H1 (cell line): ENCODE data around the gene TSPAN1. TPM values are rescaled to one million over a fixed set of nuclear protein-coding genes. Genes with fewer than 3 reads are reported as not detected.

Source experiments
- CTCF ChIA-PET: fragments of 300-600 bp; sonication (Branson Sonifier 250); formaldehyde crosslinking; loops from one replicate; lab custom pipeline; 2021; ENCODE audit not compliant: partially characterized antibody; lab: Charles Lee
- POLR2A ChIA-PET: fragments of 300-600 bp; sonication (Branson Sonifier 250); formaldehyde crosslinking; loops from one replicate; lab custom pipeline; 2021; ENCODE audit warnings: inconsistent platforms; ENCODE audit not compliant: partially characterized antibody; lab: Charles Lee
- DNase-seq, 2 experiments: peaks; one replicate each; pipeline versions ENCODE4 v3.0.0 to v3.0.0-alpha.2; 2010 to 2022; ENCODE audit warnings: low spot score in 2 of 2, low read depth in 1 of 2, mixed read lengths in 1 of 2
- FAIRE-seq: peaks from 2 replicates; lab custom pipeline; 2011; peaks lifted over from hg19 to GRCh38; lab: Jason Lieb, UNC
- H2AFZ ChIP-seq: 2 replicates; pipeline ENCODE4 v1.8.1; 2012; ENCODE audit warnings: low read length, inconsistent platforms
- H2AK5ac ChIP-seq: 2 replicates; pipeline ENCODE4 v1.6.1; 2013; ENCODE audit warnings: low read depth, low read length
- H2BK120ac ChIP-seq: replicated peaks from 2 replicates; pipeline ENCODE3; 2013; ENCODE audit warnings: low read depth, low read length, inconsistent platforms
- H2BK12ac ChIP-seq: 2 replicates; pipeline ENCODE4 v1.6.1; 2013; ENCODE audit warnings: low read depth, low read length
- H2BK15ac ChIP-seq: 2 replicates; pipeline ENCODE4 v1.6.1; 2013; ENCODE audit warnings: low read length
- H2BK20ac ChIP-seq: 2 replicates; pipeline ENCODE4 v1.6.1; 2013; ENCODE audit warnings: low read length
- H2BK5ac ChIP-seq: 2 replicates; pipeline ENCODE4 v1.6.1; 2013; ENCODE audit warnings: low read depth, low read length
- H3K14ac ChIP-seq: 2 replicates; pipeline ENCODE4 v1.6.1; 2013; ENCODE audit warnings: inconsistent platforms; ENCODE audit not compliant: insufficient read length
- H3K18ac ChIP-seq: 2 replicates; pipeline ENCODE4 v1.6.1; 2013; ENCODE audit warnings: low read length; ENCODE audit errors: extremely low read depth
- H3K23ac ChIP-seq: 2 replicates; pipeline ENCODE4 v1.6.1; 2013; ENCODE audit warnings: inconsistent platforms; ENCODE audit not compliant: insufficient read length
- H3K23me2 ChIP-seq: 2 replicates; pipeline ENCODE4 v1.6.1; 2013; ENCODE audit warnings: low read depth, low read length
- H3K27ac ChIP-seq: 2 replicates; pipeline ENCODE4 v1.6.1; 2011; ENCODE audit warnings: low read depth, low read length, inconsistent platforms
- H3K27me3 ChIP-seq, 4 experiments: replicated peaks in 1 of 4; 1 replicate in 1 of 4; 2 replicates in 3 of 4; pipeline versions ENCODE4 v1.6.1 to v1.8.1; 2011 to 2013; ENCODE audit warnings: low read length in 3 of 4, mild to moderate bottlenecking in 3 of 4, inconsistent platforms in 2 of 4, mixed read lengths in 2 of 4, moderate library complexity in 1 of 4; ENCODE audit not compliant: control insufficient read depth in 3 of 4, insufficient read depth in 3 of 4; ENCODE audit errors: extremely low read depth in 1 of 4
- H3K36me3 ChIP-seq, 4 experiments: 2 replicates each; pipeline versions ENCODE4 v1.6.1 to v1.8.1; 2011 to 2013; ENCODE audit warnings: mild to moderate bottlenecking in 4 of 4, low read length in 3 of 4, moderate library complexity in 2 of 4, control low read depth in 1 of 4, inconsistent platforms in 1 of 4; ENCODE audit not compliant: insufficient read depth in 4 of 4, control insufficient read depth in 2 of 4
- H3K4ac ChIP-seq: replicated peaks from 2 replicates; pipeline ENCODE3; 2013; ENCODE audit warnings: low read length, low read depth, mixed read lengths, inconsistent platforms; ENCODE audit not compliant: insufficient read length
- H3K4me1 ChIP-seq, 4 experiments: replicated peaks in 1 of 4; 1 replicate in 1 of 4; 2 replicates in 3 of 4; pipeline versions ENCODE4 v1.6.1 to v1.8.1; 2011 to 2013; ENCODE audit warnings: low read length in 3 of 4, inconsistent platforms in 2 of 4, mixed read lengths in 1 of 4; ENCODE audit not compliant: insufficient read depth in 4 of 4, control insufficient read depth in 3 of 4
- H3K4me2 ChIP-seq, 2 experiments: 2 replicates each; pipeline versions ENCODE4 v1.6.1 to v1.8.1; 2011 to 2013; ENCODE audit warnings: low read depth in 2 of 2, low read length in 2 of 2, control low read depth in 1 of 2, inconsistent platforms in 1 of 2, mild to moderate bottlenecking in 1 of 2; ENCODE audit not compliant: insufficient read depth in 1 of 2
- H3K4me3 ChIP-seq, 4 experiments: fragments of 200-600, 300-600 bp in 1 of 4; sonication (generic), shearing (Covaris generic), sonication (Bioruptor Twin) in 1 of 4; 2 replicates each; pipeline versions ENCODE4 v1.5.1 to v1.8.1; 2011 to 2016; ENCODE audit warnings: low read length in 4 of 4, low read depth in 3 of 4, control low read depth in 2 of 4, inconsistent platforms in 2 of 4, mild to moderate bottlenecking in 2 of 4, mixed read lengths in 1 of 4, moderate library complexity in 1 of 4; ENCODE audit not compliant: insufficient read depth in 2 of 4; ENCODE audit errors: extremely low read depth in 1 of 4
- H3K56ac ChIP-seq: replicated peaks from 2 replicates; pipeline ENCODE3; 2013; ENCODE audit warnings: low read depth, mild to moderate bottlenecking, mixed read lengths, low read length, inconsistent platforms; ENCODE audit not compliant: insufficient read length
- H3K79me1 ChIP-seq: 2 replicates; pipeline ENCODE4 v1.6.1; 2013; ENCODE audit warnings: low read depth, low read length, control low read depth
- H3K79me2 ChIP-seq, 2 experiments: 2 replicates each; pipeline versions ENCODE4 v1.6.1 to v1.8.1; 2012 to 2013; ENCODE audit warnings: low read length in 2 of 2, mild to moderate bottlenecking in 2 of 2, inconsistent platforms in 1 of 2; ENCODE audit not compliant: insufficient read depth in 2 of 2, control insufficient read depth in 1 of 2
- H3K9ac ChIP-seq, 4 experiments: replicated peaks in 1 of 4; 1 replicate in 1 of 4; 2 replicates in 3 of 4; pipeline versions ENCODE4 v1.6.1 to v1.8.1; 2011 to 2013; ENCODE audit warnings: low read depth in 3 of 4, low read length in 3 of 4, control low read depth in 2 of 4, mild to moderate bottlenecking in 2 of 4, moderate library complexity in 2 of 4, inconsistent platforms in 1 of 4; ENCODE audit errors: extremely low read depth in 1 of 4
- H3K9me3 ChIP-seq, 2 experiments: 2 replicates each; pipeline versions ENCODE4 v1.6.1 to v1.8.1; 2012 to 2013; ENCODE audit warnings: mild to moderate bottlenecking in 2 of 2, moderate library complexity in 2 of 2, control low read depth in 1 of 2, inconsistent platforms in 1 of 2, low read depth in 1 of 2, low read length in 1 of 2, mixed read lengths in 1 of 2; ENCODE audit not compliant: insufficient read depth in 2 of 2
- H4K20me1 ChIP-seq, 2 experiments: replicated peaks in 1 of 2; 2 replicates each; pipeline versions ENCODE3 to v1.8.1; 2011 to 2013; ENCODE audit warnings: inconsistent platforms in 2 of 2, low read length in 2 of 2, mild to moderate bottlenecking in 1 of 2; ENCODE audit not compliant: insufficient read depth in 2 of 2, control insufficient read depth in 1 of 2
- H4K5ac ChIP-seq: 2 replicates; pipeline ENCODE4 v1.6.1; 2013; ENCODE audit warnings: low read length, low read depth, mixed read lengths, inconsistent platforms; ENCODE audit not compliant: insufficient read length
- H4K8ac ChIP-seq: 2 replicates; pipeline ENCODE4 v1.8.0; 2013; ENCODE audit warnings: mild to moderate bottlenecking, moderate library complexity, low read length, inconsistent platforms; ENCODE audit not compliant: insufficient read depth; ENCODE audit errors: extremely low read depth
- H4K91ac ChIP-seq: replicated peaks from 2 replicates; pipeline ENCODE3; 2013; ENCODE audit warnings: low read length, mixed read lengths, inconsistent platforms; ENCODE audit not compliant: insufficient read length
- GTF2F1 ChIP-seq: IDR thresholded peaks from 2 replicates; pipeline ENCODE4 v1.6.1; 2012; ENCODE audit warnings: low read depth, low read length, improper control_type of control experiment, borderline replicate concordance
- SIRT6 ChIP-seq: IDR thresholded peaks from one replicate; pipeline ENCODE4 v1.7.1; 2012; ENCODE audit warnings: low read length, inconsistent platforms
- WGBS, 2 experiments: shearing (Covaris generic) in 1 of 2; methylation state at CpG; one replicate each; pipeline versions ENCODE4 v1.1.6 to v1.1.7; 2013 to 2015; ENCODE audit warnings: low lambda C conversion rate in 2 of 2, mixed read lengths in 2 of 2, inconsistent platforms in 1 of 2, low coverage in 1 of 2, missing lambda C conversion rate in 1 of 2; ENCODE audit not compliant: insufficient replicate concordance in 2 of 2, insufficient coverage in 1 of 2, insufficient read length in 1 of 2; ENCODE audit errors: extremely low coverage in 1 of 2, missing lambda C conversion rate in 1 of 2; 5-methylcytosine and 5-hydroxymethylcytosine counted together
- polyA plus RNA-seq, 7 experiments: library from polyadenylated mRNA; depleted of rRNA in 3 of 7; stranded (reverse) in 5 of 7; unstranded in 2 of 7; fragments of >200 nt in 5 of 7; fragments of 200-250 nt in 2 of 7; gene quantifications; 1 replicate in 5 of 7; 2 replicates in 1 of 7; 4 replicates in 1 of 7; pipeline versions ENCODE4 v1.2.1 to v1.2.3, GENCODE V29; 2011 to 2013; ENCODE audit warnings: missing spikeins in 2 of 7, mixed read lengths in 2 of 7
- total RNA-seq: library from RNA; stranded (reverse); fragmentation: NEBNext Ultra II Directional; extraction: Animal tissue kit (Norgen Biotek cat#: 25700); gene quantifications from 2 replicates; pipeline ENCODE4 v1.2.1, GENCODE V29; 2021

TSPAN1 gene
- total and polyA plus RNA-seq, 2 of the 8 experiments (the other 6 are each of a cell fraction or from before 2014, with no cell fraction given) = 0.05 TPM; not detected in 1

GRCh38 chr1:46194641-46195193 is 19.8 kb downstream of the TSPAN1 start:
- H3K9me3 ChIP-seq = no peaks in the 10 kb centered on the region
- no peaks in the 10 kb centered on the region for H3K27me3 ChIP-seq
- no peak overlapping the region; the same call in 1 of the 2 replicates for H4K8ac ChIP-seq
- no peak overlapping the region for H3K56ac ChIP-seq
- H2AK5ac ChIP-seq = no peak overlapping the region
- WGBS, 2 experiments = 90% methylated on average over 5 of the region's 5 CpGs; no CpG with 5 or more reads in 1 of the 2 experiments
- H3K23ac ChIP-seq = no peak overlapping the region
- no peak overlapping the region for H4K91ac ChIP-seq
- no peak overlapping the region for H3K27ac ChIP-seq
- H2BK15ac ChIP-seq = no peak overlapping the region
- H3K23me2 ChIP-seq = peaks cover 3% of the 10 kb centered on the region; the same call in 1 of the 2 replicates
- H4K20me1 ChIP-seq = peaks cover 0 to 3% of the 10 kb centered on the region in 2 experiments
- H2BK5ac ChIP-seq = no peak overlapping the region
- no peak overlapping the region for H4K5ac ChIP-seq
- H2BK12ac ChIP-seq = no peak overlapping the region
- no peak overlapping the region for H3K4me2 ChIP-seq
- peaks cover 0 to 8% (median 4%) of the 10 kb centered on the region in 4 experiments; a peak in 5 of 7 replicates for H3K4me1 ChIP-seq
- H2BK20ac ChIP-seq = no peak overlapping the region
- no peak overlapping the region for H2AFZ ChIP-seq
- H3K18ac ChIP-seq = no peak overlapping the region
- no peak for FAIRE-seq
- H3K36me3 ChIP-seq = peaks cover 0 to 11% (median 9%) of the 10 kb centered on the region in 4 experiments; a peak in 5 of 8 replicates
- CTCF ChIA-PET = interaction anchor here (0.7 to 5.8 kb wide), 6 partner anchors 11 to 157 kb away, joined by 3 to 35 read pairs (median 4); no protein-coding TSS in a partner anchor
- H3K79me1 ChIP-seq = no peaks in the 10 kb centered on the region
- no peak overlapping the region for H3K9ac ChIP-seq
- no peaks in the 10 kb centered on the region for H3K79me2 ChIP-seq
- no peak for DNase-seq
- H3K4ac ChIP-seq = no peak overlapping the region
- H2BK120ac ChIP-seq = no peak overlapping the region
- H3K4me3 ChIP-seq = no peak overlapping the region
- no peak overlapping the region for H3K14ac ChIP-seq
- POLR2A ChIA-PET = interaction anchor here (0.8 to 2.3 kb wide), 5 partner anchors 9 to 388 kb away, joined by 3 to 8 read pairs (median 4); partner anchors contain the start of gene LURAP1
- TF ChIP-seq GTF2F1 (no peak), SIRT6 (no peak)
